ENCODE results near the gene YPEL3. TPM values are rescaled to one million over a fixed set of nuclear protein-coding genes. Genes with fewer than 3 reads are reported as not detected.
A peak's percentile ranks its signal among the peaks of the same experiment; 100 is the strongest.

Gene YPEL3
- total RNA-seq, 2 experiments from 2014 or later: 99.4 to 106 TPM

DNA sequence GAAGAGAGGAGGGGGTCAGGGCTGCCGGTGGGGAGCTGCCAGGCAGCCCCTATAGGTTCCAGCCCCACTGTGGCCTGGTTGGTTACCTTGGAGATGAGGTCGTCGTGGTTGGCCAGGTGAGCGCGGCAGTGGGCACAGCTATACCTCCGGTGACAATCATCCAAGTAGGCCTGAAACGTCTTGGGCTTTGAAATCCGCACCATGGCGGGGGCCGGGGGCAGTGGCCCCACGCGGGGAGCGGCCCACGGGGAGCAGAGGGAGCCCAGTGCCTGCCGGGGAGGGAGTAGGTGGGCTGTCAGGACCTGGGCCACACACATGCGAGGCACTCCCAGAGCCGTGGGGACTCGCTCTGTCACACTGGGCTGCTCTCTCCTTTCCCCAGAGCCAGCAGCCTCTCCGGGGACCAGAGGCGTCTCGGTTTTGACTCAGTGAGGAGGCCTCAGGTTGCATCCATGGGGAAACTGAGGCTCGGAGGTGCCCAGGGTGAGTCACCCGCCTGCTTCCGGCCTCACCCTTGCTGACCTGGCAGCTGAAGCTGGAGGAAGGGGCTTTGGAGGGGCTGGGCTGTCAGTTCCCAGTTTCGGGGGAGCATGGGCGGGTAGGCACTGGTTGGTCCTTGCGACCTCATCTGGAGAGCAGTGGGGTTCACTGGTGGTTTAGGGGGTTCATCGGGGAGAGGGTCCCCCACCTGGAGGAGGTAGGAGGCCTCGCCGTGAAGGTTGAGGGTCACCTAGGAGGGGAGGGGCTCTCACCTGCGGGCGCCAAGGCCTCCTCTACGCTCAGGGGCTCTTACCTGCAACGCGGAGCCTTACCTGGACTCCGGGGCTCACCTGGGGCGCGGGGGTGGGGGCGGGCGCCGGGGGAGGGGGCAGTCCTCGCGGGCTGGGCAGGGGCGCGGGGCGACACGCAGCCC is 591 bp downstream of the YPEL3 start:
- H3K27ac Mint-ChIP-seq: peak overlapping the region; percentile 89
- no peak for DNase-seq
- peaks cover 27% of the 10 kb centered on the region for H3K9me3 Mint-ChIP-seq
- ChIA-PET CTCF (interaction anchor here (1.6 kb wide), 2 partner anchors 16 to 19 kb away, joined by 4 to 5 read pairs; partner anchors contain the start of gene PPP4C), POLR2A (interaction anchor here (1.2 to 3.3 kb wide), 8 partner anchors 11 to 322 kb away, joined by 3 to 32 read pairs (median 4); partner anchors contain the start of genes ALDOA, CORO1A, GDPD3 and PPP4C)
- H3K4me3 Mint-ChIP-seq: peak overlapping the region; percentile 85
- peaks cover 55% of the 10 kb centered on the region for H3K36me3 Mint-ChIP-seq (ENCODE audit: low read depth)
- H3K27me3 Mint-ChIP-seq: no peaks in the 10 kb centered on the region
- peaks cover 50% of the 10 kb centered on the region for H3K4me1 Mint-ChIP-seq

DNA sequence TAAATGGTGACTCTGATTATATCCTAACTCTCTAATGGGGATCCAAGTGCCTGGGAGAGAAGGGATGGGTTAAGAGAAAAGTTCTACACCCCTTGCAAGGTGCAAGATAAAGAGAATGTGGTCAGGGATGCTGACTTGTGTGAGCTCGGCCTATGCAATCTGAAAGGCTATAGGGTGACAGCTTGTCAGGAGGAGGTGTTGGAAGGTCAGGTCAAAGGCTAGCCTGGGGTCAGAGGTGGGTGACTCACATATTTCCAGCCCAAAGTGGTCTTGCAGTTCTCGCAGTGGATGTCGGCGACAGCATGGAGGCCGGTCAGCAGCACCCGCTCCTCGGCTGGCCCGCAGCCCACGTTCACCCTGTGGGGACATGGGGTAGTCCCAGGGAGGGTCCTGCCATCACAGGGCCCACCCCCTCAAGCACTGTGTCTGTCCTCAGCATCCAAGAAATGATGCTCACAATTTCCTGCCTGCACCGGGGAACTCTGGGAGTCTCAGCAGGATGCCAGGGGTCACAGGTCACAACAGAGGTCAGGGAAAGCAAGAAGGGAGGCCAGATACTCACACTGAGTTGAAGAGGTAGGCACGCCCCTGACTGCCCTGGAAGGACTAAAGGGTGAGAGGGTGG is 1.4 kb downstream of the YPEL3 start:
- ChIA-PET CTCF (interaction anchor here (1.6 kb wide), 1 partner anchor 18 kb away, joined by 5 read pairs; the partner anchor contains the start of gene PPP4C), POLR2A (interaction anchor here (1.2 to 6.6 kb wide), 5 partner anchors 10 to 288 kb away, joined by 3 to 107 read pairs (median 9); partner anchors contain the start of genes ALDOA, CORO1A, PPP4C and SEPTIN1)
- Mint-ChIP-seq H3K36me3 (ENCODE audit: low read depth) (peaks cover 55% of the 10 kb centered on the region), H3K9me3 (peaks cover 26% of the 10 kb centered on the region), H3K4me1 (peaks cover 58% of the 10 kb centered on the region), H3K27me3 (no peaks in the 10 kb centered on the region), H3K4me3 (peak overlapping the region; percentile 85), H3K27ac (peak overlapping the region; percentile 89)
- no peak for DNase-seq

DNA sequence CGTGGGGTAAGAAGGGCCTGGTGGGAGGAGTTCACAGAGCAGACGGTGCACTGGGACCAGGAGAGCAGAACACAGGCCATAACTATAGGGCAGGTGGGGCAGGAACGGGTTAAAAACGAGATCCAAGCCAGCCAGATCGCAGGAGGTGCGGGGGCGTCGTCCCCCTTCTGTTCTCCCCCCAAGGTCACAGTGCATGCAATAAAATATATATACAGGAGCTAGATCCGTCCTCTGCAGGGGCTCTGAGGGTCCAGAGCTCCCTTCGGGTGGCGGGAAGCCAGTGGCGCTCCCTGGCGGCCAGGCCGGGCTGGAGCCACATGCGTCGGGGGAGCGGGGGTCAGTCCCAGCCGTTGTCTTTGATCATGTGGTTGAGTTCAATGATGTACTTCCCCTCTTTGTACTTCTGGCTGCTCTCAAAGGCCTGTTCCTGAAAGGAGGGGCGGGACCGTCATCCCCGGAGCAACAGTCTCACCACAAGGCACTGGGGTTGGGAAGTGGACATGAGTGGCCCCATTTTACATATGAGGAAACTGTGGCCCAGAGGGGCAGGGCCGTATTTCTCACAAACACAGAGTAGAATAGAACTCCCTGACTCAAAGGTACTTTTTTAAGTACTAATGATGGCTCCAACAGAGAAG is 3.5 kb downstream of the YPEL3 start:
- H3K9me3 Mint-ChIP-seq: peaks cover 9% of the 10 kb centered on the region
- ChIA-PET CTCF (interaction anchor here (0.5 to 4.8 kb wide), 33 partner anchors 8 to 1883 kb away, joined by 3 to 58 read pairs (median 4); partner anchors contain the start of genes ALDOA, CORO1A, DCTPP1 and PPP4C), POLR2A (interaction anchor here (0.9 to 6.6 kb wide), 18 partner anchors 10 to 334 kb away, joined by 3 to 107 read pairs (median 4); partner anchors contain the start of genes ALDOA, CORO1A, PPP4C and SEPTIN1)
- H3K36me3 Mint-ChIP-seq (ENCODE audit: low read depth): peaks cover 44% of the 10 kb centered on the region
- H3K27me3 Mint-ChIP-seq: no peaks in the 10 kb centered on the region
- peak overlapping the region; percentile 96 for H3K27ac Mint-ChIP-seq
- DNase-seq: peak; percentile 78
- peak overlapping the region; percentile 88 for H3K4me3 Mint-ChIP-seq
- peaks cover 68% of the 10 kb centered on the region for H3K4me1 Mint-ChIP-seq

DNA sequence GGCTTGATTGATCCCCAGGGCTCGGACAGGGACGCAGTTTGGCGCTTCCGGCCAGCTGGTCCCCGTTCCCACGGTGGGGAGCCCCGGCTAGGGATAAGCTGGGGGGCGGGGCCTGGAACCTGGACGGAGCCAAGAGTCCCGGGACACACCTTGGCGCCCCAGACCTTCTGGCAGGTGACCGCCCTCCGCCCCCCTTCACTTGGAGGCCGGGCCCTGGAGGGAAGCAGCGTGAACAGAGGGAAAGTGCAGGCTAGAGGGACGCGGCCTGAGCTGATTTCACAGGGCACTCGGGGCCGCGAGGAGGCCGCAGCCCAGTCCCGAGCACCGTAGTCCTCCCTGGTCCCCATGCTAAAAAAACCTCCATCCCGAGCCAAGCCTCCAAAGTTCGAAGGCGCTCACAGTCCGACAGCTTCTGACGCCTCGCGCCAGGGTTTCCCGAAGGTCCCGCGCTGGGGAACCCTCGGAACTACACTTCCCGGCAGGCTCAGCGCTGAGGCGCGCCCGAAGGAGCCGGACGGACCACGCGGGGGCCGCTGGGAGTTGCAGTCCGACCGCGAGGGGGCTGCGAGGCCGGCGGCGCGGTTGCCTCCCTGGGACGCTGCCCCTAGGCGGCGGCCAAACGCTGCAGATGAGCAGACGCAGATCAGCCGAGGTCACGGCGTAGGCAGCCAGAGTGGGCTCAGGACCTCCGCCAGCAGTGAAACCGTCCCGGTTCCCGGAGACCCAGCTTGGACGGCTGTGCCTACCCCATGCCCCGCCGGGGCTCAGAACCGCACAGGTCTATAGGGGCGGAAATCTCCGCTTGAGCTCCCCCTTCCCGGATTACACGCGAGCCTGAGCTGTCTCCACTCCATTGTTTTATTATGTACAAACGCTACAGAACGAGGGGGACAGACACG is 4.3 kb downstream of the YPEL3 start, which contains the start of gene TBX6:
Gene TBX6, minus strand, starts transcription at position 451 of the 899 bp plus-strand sequence. CDS start 731 bp downstream, outside the sequence.
- peaks cover 42% of the 10 kb centered on the region for H3K36me3 Mint-ChIP-seq (ENCODE audit: low read depth)
- ChIA-PET POLR2A (interaction anchor here (0.7 to 6.6 kb wide), 21 partner anchors 9 to 335 kb away, joined by 3 to 107 read pairs (median 4); partner anchors contain the start of genes ALDOA, CORO1A, KCTD13 and PPP4C), CTCF (interaction anchor here (0.5 to 4.8 kb wide), 40 partner anchors 9 to 1882 kb away, joined by 3 to 58 read pairs (median 4); partner anchors contain the start of genes ALDOA, CORO1A, DCTPP1 and PPP4C)
- no peaks in the 10 kb centered on the region for H3K27me3 Mint-ChIP-seq
- DNase-seq: peak; percentile 95
- H3K4me3 Mint-ChIP-seq: peak within 1 kb of the TSS; percentile 88
- H3K4me1 Mint-ChIP-seq: peaks cover 63% of the 10 kb centered on the region
- peaks cover under 1% of the 10 kb centered on the region for H3K9me3 Mint-ChIP-seq
- peak within 1 kb of the TSS; percentile 96 for H3K27ac Mint-ChIP-seq

DNA sequence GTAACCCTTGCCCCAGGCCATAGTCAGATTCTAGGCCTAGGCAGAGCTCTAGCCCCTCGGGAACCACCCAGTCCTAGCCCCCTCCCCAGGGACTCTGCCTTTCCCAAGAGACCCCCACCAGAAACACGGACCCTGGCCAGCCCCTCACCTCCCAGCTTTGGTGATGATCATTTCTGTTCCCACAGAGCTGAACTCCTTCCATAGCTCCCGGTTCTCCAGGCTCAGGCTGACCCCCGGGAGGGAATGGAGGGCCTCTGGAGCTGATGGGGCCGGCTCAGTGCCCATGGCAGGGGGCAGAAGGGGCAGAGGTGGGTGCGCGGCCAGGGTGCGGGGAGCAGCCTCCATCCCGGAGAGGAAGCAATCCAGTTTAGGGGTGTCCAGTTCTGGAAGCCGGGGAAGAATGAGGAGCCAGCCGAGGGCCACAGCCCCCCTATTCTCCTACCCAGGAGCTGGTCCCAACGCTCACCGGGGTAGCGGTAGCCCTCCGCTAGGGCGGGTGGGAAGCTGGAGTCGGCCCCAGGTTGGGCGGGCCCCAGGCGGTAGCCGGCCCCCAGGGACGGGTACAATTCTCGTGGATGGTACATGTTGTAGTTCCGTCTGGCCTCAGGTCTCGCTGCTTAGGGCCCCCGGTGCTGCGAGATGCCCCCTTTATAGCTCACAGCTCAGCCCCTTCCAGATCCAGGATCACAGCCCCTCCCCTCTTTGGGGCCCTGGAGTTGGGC is 5.2 kb downstream of the YPEL3 start:
- CTCF ChIA-PET: interaction anchor here (0.5 to 4.8 kb wide), 19 partner anchors 8 to 559 kb away, joined by 3 to 58 read pairs (median 5); partner anchors contain the start of genes ALDOA, CORO1A, DCTPP1 and PPP4C
- POLR2A ChIA-PET: interaction anchor here (0.7 to 6.6 kb wide), 9 partner anchors 8 to 292 kb away, joined by 3 to 107 read pairs (median 4); partner anchors contain the start of genes ALDOA, CORO1A, KCTD13 and PPP4C
- Mint-ChIP-seq H3K27me3 (no peaks in the 10 kb centered on the region), H3K4me3 (peak overlapping the region; percentile 36), H3K27ac (peak overlapping the region; percentile 72), H3K36me3 (ENCODE audit: low read depth) (peaks cover 38% of the 10 kb centered on the region), H3K4me1 (peaks cover 58% of the 10 kb centered on the region), H3K9me3 (no peaks in the 10 kb centered on the region)
- no peak for DNase-seq

DNA sequence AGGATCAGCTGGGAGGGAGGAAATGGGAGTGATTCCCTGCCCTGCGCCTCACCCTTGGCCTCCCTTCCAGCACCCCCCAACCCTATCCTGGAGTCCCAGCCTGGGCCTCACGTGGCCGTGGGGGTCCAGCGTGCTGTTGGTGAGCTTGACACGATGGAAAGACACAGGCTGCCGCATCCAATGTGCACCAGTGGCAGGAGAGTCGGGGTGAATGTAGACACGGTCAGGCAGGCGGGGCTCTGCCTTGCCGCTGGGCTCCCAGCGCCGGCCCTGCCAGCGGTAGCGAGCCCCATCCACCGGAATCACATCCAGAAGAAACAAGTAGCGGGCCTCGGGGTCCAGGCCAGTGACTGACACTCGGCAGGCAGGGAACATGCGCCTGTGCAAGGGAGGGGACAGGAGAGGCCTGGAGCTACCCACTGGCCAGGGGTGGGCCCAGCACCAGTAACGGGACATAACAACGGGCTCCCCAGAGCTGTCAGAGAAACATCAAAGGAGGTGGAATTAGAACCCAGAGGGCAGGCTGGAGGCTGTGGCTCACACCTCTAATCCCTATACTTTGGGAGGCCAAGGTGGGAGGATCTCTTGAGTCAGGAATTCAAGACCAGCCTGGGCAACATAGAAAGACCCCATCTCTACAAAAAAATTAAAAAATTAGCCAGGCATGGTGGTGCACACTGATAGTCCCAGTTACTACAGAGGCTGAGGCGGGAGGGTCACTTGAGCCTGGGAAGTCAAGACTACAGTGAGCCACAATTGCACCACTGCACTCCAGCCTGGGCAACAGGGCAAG is 7.0 kb downstream of the YPEL3 start:
- Mint-ChIP-seq H3K27me3 (no peaks in the 10 kb centered on the region), H3K4me1 (peaks cover 44% of the 10 kb centered on the region), H3K4me3 (no peak overlapping the region), H3K9me3 (no peaks in the 10 kb centered on the region), H3K36me3 (ENCODE audit: low read depth) (peaks cover 27% of the 10 kb centered on the region), H3K27ac (peak overlapping the region; percentile 31)
- POLR2A ChIA-PET: interaction anchor here (4.1 to 6.6 kb wide), 3 partner anchors 12 to 96 kb away, joined by 63 to 107 read pairs (median 92); partner anchors contain the start of genes ALDOA, CORO1A and PPP4C
- DNase-seq: no peak
- CTCF ChIA-PET: interaction anchor here (1.1 to 4.8 kb wide), 3 partner anchors 12 to 54 kb away, joined by 9 to 58 read pairs (median 29); partner anchors contain the start of gene PPP4C

DNA sequence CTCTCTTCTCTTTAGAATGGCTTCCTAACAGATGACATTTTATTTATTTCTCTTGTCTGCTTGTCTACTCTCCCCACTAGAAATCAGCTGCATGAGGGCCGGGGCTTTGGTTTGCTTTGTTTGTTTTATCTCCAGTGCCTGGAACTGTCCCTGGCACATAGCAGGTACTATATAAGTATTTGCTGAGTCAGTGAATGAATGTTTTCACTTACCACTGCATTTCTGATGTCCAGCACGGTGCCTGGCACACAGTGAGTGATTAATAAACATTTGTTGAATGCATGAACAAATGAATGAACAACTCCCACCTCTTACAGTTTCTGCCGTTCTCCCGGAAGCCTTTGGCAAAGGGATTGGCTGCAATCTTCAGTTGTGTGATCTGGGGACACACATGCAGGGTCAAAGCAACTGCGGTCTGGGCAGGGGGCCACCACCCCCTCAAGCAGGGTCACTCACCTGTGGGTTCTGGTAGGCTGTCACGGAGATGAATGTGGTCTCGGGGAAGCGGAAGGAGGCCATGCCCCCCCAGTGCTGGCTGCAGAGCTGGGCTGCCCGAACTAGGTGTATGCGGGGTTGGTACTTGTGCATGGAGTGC is 7.7 kb downstream of the YPEL3 start:
- Mint-ChIP-seq H3K36me3 (ENCODE audit: low read depth) (peaks cover 32% of the 10 kb centered on the region), H3K9me3 (no peaks in the 10 kb centered on the region), H3K4me1 (peaks cover 42% of the 10 kb centered on the region), H3K4me3 (no peak overlapping the region), H3K27me3 (no peaks in the 10 kb centered on the region), H3K27ac (no peak overlapping the region)
- ChIA-PET POLR2A (interaction anchor here (1.0 to 6.6 kb wide), 2 partner anchors 10 to 11 kb away, joined by 3 to 107 read pairs; partner anchors contain the start of gene PPP4C), CTCF (no interaction called here)
- no peak for DNase-seq

DNA sequence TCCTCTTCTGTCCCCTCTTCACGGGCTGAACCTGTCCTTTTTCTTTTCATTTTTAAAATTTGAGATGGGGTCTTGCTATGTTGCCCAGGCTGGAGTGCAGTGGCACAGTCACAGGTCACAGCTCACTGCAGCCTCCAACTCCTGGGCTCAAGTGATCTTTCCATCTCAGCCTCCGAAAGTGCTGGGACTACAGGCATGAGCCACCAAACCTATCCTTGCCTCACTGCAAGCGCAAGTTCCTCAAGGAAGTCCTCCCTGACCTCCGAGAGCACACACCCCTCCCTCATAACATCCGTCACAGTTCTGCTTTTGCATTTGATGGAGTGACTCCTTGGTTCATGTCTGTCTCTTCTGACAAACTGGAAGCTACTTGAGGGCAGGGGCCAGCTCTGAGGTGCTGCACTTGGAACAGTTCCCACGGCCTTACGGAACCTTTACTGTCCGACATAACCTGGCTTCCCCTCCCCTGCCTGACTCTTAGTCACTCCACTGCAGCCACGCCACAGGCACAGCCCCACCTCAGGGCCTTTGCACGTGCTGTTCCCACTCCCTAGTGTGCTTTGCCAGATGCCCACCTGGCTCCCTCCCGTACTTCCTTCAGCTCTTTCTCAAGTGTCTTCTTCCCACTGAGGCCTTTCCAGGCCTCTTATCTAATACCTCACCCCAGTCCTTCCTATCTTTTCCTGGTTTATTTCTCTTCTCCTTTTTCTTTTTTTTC is 8.7 kb downstream of the YPEL3 start:
- Mint-ChIP-seq H3K27me3 (no peaks in the 10 kb centered on the region), H3K9me3 (no peaks in the 10 kb centered on the region), H3K4me3 (no peak overlapping the region), H3K4me1 (peaks cover 34% of the 10 kb centered on the region), H3K36me3 (ENCODE audit: low read depth) (peaks cover 34% of the 10 kb centered on the region), H3K27ac (peak overlapping the region; percentile 12)
- CTCF ChIA-PET: interaction anchor here (1.1 kb wide), 1 partner anchor 18 kb away, joined by 3 read pairs; no protein-coding TSS in a partner anchor
- no peak for DNase-seq
- POLR2A ChIA-PET: interaction anchor here (1.0 to 1.7 kb wide), 3 partner anchors 9 to 22 kb away, joined by 3 to 7 read pairs (median 3); partner anchors contain the start of genes ALDOA and PPP4C
